ENCODE measurements around the gene PCGF3. TPM values are rescaled to one million over a fixed set of nuclear protein-coding genes. Genes with fewer than 3 reads are reported as not detected.
"Not testable (repeated sequence)": the region's sequence is repeated elsewhere in the genome, so short reads cannot be mapped to it uniquely, and the experiment has no call there.

The PCGF3 gene
- total RNA-seq, 1 experiment from 2014 or later, result 33.3 TPM

GRCh38 chr4:703336-704197 is 2.1 kb upstream of the PCGF3 start:
- DNase-seq (ENCODE audit: low read depth), result no peak

GRCh38 chr4:704198-704891 is 1.3 kb upstream of the PCGF3 start:
- no peak for DNase-seq (ENCODE audit: low read depth)

GRCh38 chr4:704971-705277 is 708 bp upstream of the PCGF3 start:
- DNase-seq (ENCODE audit: low read depth), result no peak

GRCh38 chr4:706083-706633 is 526 bp downstream of the PCGF3 start:
- DNase-seq (ENCODE audit: low read depth), result not testable (repeated sequence)

- no peak for DNase-seq (ENCODE audit: low read depth)
Observed at GRCh38 chr4:706834-707598, 1.4 kb downstream of the PCGF3 start.

- DNase-seq (ENCODE audit: low read depth), result no peak
Observed at GRCh38 chr4:707929-708630, 2.4 kb downstream of the PCGF3 start.

- DNase-seq (ENCODE audit: low read depth), result no peak
Observed at GRCh38 chr4:708631-708933, 3.0 kb downstream of the PCGF3 start.

GRCh38 chr4:709348-709747 is 3.7 kb downstream of the PCGF3 start:
- no peak for DNase-seq (ENCODE audit: low read depth)

- DNase-seq (ENCODE audit: low read depth), result no peak
Observed at GRCh38 chr4:710116-710515, 4.5 kb downstream of the PCGF3 start.

- DNase-seq (ENCODE audit: low read depth), result no peak
Observed at GRCh38 chr4:710916-711315, 5.3 kb downstream of the PCGF3 start.

GRCh38 chr4:712093-712492 is 6.5 kb downstream of the PCGF3 start:
- no peak for DNase-seq (ENCODE audit: low read depth)

GRCh38 chr4:712916-713632 is 7.4 kb downstream of the PCGF3 start:
- DNase-seq (ENCODE audit: low read depth), result no peak

- DNase-seq (ENCODE audit: low read depth), result no peak
Observed at GRCh38 chr4:714087-714486, 8.5 kb downstream of the PCGF3 start.

- DNase-seq (ENCODE audit: low read depth), result no peak
Observed at GRCh38 chr4:717601-718320, 12.1 kb downstream of the PCGF3 start.

GRCh38 chr4:718460-718859 is 12.8 kb downstream of the PCGF3 start:
- no peak for DNase-seq (ENCODE audit: low read depth)

GRCh38 chr4:720111-720860 is 14.7 kb downstream of the PCGF3 start:
- DNase-seq (ENCODE audit: low read depth), result no peak

GRCh38 chr4:721261-722168 is 15.9 kb downstream of the PCGF3 start:
- peak; percentile 21 for DNase-seq (ENCODE audit: low read depth)

- DNase-seq (ENCODE audit: low read depth), result no peak
Observed at GRCh38 chr4:722169-722725, 16.6 kb downstream of the PCGF3 start.

Measured in M059J (cell line).